IPS-NIHi7 (cell line): ENCODE results near the gene DND1.
"Not testable (repeated sequence)": the region's sequence is repeated elsewhere in the genome, so short reads cannot be mapped to it uniquely, and the experiment has no call there.

ENCODE experiments used
- DNase-seq: peaks from one replicate; pipeline ENCODE4 v3.0.0; 2012; ENCODE audit warnings: mixed read lengths; ENCODE audit errors: extremely low spot score

DND1 gene

GRCh38 chr5:140631036-140631417, 42.3 kb downstream of the DND1 start:
- no peak for DNase-seq

- no peak for DNase-seq
These were observed 42.9 kb downstream of the DND1 start for GRCh38 chr5:140630292-140631035.

GRCh38 chr5:140628711-140629110, 44.7 kb downstream of the DND1 start:
- no peak for DNase-seq

GRCh38 chr5:140627972-140628371, 45.4 kb downstream of the DND1 start:
- no peak for DNase-seq

GRCh38 chr5:140624886-140625285, 48.5 kb downstream of the DND1 start:
- DNase-seq, result not testable (repeated sequence)

GRCh38 chr5:140623061-140623460, 50.3 kb downstream of the DND1 start:
- DNase-seq, result not testable (repeated sequence)

GRCh38 chr5:140622301-140622700, 51.1 kb downstream of the DND1 start:
- no peak for DNase-seq
